Measurements from ENCODE around the gene APOA4.
"Not testable (repeated sequence)": the region's sequence is repeated elsewhere in the genome, so short reads cannot be mapped to it uniquely, and the experiment has no call there.

The APOA4 gene

GRCh38 chr11:116847612-116848011 lies 24.5 kb upstream of the APOA4 start:
- DNase-seq = no peak

DNA sequence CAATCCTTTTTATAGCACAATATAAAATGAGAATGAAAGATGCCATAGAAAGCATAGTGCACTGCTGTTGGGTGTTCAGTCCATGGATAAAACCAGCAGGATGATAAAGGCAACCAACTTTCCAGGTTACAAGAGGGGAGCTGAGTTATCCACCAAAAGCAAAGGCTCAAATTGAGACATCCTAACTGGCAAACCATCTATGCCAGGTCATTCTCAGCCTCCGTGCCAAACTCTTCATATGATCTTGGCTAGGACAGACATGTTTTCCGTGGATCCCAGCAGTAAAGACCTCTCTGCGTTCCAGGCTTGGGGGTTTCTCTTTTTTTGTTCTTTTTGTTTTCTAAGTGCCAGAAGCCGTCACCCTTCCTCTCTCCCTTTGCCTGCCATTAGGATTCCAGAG lies 21.6 kb upstream of the APOA4 start:
- DNase-seq = no peak

DNA sequence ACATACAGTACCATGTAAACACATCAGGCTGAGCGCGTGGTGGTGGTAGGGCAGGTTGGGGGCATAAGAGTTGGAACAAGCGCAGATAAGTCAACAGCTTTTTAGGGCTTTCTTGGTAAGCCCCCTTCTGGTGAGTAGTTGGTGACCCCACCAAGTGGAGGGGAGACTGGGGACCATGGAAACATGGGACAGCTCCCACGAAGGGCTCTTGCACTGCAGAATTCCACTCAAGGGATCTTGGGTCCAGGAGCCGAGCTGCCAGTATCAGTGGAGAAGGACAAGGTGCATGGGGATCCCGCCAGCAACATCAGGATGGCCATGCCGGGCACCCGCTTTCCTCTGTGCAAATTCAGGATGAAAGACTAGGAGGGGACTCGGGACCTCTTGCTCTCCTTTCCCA lies 20.6 kb upstream of the APOA4 start:
- no peak for DNase-seq

- DNase-seq = no peak
Observed at GRCh38 chr11:116842909-116843308, 19.8 kb upstream of the APOA4 start.

DNA sequence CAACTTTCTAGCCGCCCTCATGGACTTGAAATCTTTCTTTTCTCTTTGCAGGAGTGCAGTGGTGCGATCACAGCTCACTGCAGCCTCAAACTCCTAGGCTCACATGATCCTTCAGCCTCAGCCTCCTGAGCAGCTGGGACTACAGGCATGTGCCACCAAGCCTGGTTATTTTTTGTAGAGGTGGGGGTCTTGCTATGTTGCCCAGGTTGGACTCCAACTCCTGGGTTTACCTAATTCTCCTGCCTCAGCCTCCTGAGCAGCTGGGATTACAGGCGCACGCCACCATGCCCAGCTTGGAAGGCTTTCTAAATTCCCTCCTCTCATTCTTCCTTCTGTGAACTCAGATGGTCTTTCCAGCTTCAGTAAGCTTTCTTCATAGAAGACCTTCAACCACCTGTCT lies 19.0 kb upstream of the APOA4 start:
- DNase-seq = no peak

DNA sequence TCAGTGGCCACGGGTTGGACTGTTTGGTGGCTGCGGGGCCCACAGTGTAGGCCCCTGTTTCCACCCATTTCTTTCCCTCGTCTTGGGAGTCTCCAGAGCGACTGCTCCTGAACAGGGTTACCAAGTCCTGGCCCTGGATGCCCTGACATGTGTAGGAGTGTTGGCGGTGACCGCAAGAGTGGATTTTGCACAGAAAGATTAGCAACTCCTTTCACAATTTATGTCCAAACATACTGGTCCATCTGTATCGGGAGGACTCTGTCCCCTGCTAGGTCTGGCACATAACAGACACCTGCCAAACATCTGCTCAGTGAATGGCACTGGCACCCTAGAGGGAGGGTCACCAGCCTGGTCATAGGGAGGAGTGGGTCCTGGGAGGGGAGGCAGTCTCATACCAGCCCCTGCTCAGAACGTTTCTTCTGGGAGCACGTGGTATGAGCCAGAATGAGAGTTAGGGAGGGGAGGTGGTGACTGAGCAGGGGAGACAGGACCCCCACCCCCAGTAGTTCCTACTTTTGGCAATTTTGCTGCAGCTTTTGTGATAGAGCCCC lies 17.7 kb upstream of the APOA4 start:
- no peak for DNase-seq

- DNase-seq = no peak
Observed at GRCh38 chr11:116840224-116840745, 17.2 kb upstream of the APOA4 start.

DNA sequence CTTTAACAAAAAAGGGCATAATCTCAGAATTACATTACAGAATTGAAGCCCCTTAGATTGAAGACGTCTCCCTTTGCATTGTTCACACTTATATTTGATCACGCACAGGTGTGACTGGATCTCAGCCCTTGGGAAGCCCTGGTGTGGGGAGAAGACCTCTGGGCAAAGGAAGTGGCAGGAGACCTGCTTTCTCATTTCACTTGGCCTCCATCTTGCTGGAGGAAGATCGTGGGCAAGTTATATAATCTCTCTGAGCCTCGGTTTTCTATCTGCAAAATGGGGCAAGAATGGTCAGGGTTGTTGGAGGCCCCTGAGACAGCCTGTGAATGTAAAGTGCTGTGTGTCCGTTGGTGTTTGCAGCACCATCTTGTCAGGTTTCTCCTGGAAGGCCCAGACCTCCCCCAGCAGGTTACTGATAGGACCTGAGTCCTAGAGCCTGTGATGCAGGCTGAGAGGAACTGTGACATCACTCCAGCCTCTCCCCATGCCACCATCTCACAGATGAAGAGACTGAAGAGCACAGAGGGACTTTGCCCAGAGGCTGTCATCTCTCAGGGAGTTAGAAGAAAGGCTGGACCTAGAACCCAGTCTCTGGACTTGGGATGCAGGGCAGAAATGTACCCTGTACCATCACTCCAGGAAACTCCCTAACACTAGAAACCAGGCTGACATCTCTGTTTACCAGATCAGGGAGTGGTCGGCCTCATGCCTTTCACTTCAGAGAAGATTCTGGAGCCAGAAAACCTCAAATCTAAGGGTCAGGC lies 15.4 kb upstream of the APOA4 start:
- DNase-seq = no peak

- no peak for DNase-seq
Observed at GRCh38 chr11:116837231-116838091, 14.4 kb upstream of the APOA4 start, which contains the start of gene APOA1. TSS of gene APOA1 (minus strand) at chr11:116837622. CDS start at chr11:116837387, 235 bp downstream.

GRCh38 chr11:116836632-116836991 lies 13.5 kb upstream of the APOA4 start:
- DNase-seq = no peak

GRCh38 chr11:116835791-116836631 lies 12.9 kb upstream of the APOA4 start:
- peak; percentile 87 for DNase-seq

GRCh38 chr11:116835042-116835772 lies 12.1 kb upstream of the APOA4 start:
- no peak for DNase-seq

GRCh38 chr11:116834535-116835041 lies 11.5 kb upstream of the APOA4 start:
- DNase-seq = not testable (repeated sequence)

GRCh38 chr11:116833816-116834534 lies 10.9 kb upstream of the APOA4 start:
- no peak for DNase-seq

DNA sequence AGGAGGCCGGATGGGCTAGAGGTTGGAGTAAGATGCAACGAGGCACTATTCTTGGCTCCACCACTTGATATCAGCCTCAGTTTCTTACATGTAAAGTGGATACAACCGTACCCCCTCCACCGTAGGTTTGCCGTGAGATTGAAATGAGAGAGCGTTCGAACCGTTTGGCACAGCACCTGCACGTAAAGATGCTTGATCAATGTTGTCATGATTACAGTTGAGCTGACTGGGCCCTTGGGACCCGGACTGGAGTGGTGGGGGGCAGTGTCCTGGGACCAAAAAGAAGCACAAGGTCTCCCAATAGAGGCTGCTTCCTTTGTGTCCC lies 10.3 kb upstream of the APOA4 start:
- no peak for DNase-seq

- DNase-seq = no peak
Observed at GRCh38 chr11:116832350-116833290, 9.5 kb upstream of the APOA4 start.

- DNase-seq = no peak
Observed at GRCh38 chr11:116831790-116832349, 8.8 kb upstream of the APOA4 start.

DNA sequence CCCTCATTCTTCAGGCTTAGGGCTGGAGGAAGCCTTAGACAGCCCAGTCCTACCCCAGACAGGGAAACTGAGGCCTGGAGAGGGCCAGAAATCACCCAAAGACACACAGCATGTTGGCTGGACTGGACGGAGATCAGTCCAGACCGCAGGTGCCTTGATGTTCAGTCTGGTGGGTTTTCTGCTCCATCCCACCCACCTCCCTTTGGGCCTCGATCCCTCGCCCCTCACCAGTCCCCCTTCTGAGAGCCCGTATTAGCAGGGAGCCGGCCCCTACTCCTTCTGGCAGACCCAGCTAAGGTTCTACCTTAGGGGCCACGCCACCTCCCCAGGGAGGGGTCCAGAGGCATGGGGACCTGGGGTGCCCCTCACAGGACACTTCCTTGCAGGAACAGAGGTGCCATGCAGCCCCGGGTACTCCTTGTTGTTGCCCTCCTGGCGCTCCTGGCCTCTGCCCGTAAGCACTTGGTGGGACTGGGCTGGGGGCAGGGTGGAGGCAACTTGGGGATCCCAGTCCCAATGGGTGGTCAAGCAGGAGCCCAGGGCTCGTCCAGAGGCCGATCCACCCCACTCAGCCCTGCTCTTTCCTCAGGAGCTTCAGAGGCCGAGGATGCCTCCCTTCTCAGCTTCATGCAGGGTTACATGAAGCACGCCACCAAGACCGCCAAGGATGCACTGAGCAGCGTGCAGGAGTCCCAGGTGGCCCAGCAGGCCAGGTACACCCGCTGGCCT lies 7.2 kb upstream of the APOA4 start:
- no peak for DNase-seq

Data from stimulated activated CD4-positive, alpha-beta T cell treated with anti-CD3 and anti-CD28 coated beads, Interleukin-15, amount 100 ng/mL, for 24 hours (primary cell).